K562 (cell line): ENCODE results near the gene BBOX1. TPM values are rescaled to one million over a fixed set of nuclear protein-coding genes. Genes with fewer than 3 reads are reported as not detected.

Experiments used
- ATAC-seq: fragments of 200-7000 bp; cut with Tn5 transposase; 3 replicates; pipeline ENCODE4 v1.9.1; 2020; ENCODE audit warnings: moderate library complexity
- BruUV-seq: library from RNA; stranded (reverse); fragments of 400-500 nt; replicated peaks from 2 replicates; lab custom pipeline; 2021; lab: Mats Ljungman, UMichigan
- CTCF ChIA-PET: fragments of 300-600 bp; formaldehyde crosslinking; extraction: SDS; loops from one replicate; lab custom pipeline; 2021; ENCODE audit warnings: low intra/inter-chr PET ratio; lab: Yijun Ruan, JAX
- POLR2A ChIA-PET: fragments of 300-600, 350-650 bp; sonication (Branson Sonifier 250); formaldehyde crosslinking; extraction: SDS; loops from one replicate; lab custom pipeline; 2021; ENCODE audit warnings: antibody characterized with exemption, inconsistent platforms; lab: Yijun Ruan, JAX
- DNase-seq, 4 experiments: peaks; one replicate each; pipeline versions ENCODE4 v3.0.0 to v3.0.0-alpha.2; 2011 to 2018; ENCODE audit warnings: low spot score in 3 of 4, mixed read lengths in 3 of 4; ENCODE audit errors: extremely low read depth in 1 of 4
- FAIRE-seq: peaks from 2 replicates; lab custom pipeline; 2011; peaks lifted over from hg19 to GRCh38; lab: Jason Lieb, UNC
- H2AFZ ChIP-seq: 2 replicates; pipeline ENCODE4 v1.6.0; 2011; ENCODE audit warnings: low read depth, low read length, control low read depth, inconsistent platforms
- H3K27ac ChIP-seq: fragments of 200-600 bp; 3 replicates; pipeline ENCODE4 v1.8.0; 2011; ENCODE audit warnings: low read depth, mild to moderate bottlenecking, control low read depth, inconsistent platforms, low read length, moderate library complexity, mixed read lengths; ENCODE audit errors: extremely low read depth
- H3K27me3 ChIP-seq, 2 experiments: fragments of 300-600 bp in 1 of 2; 2 replicates in 1 of 2; 3 replicates in 1 of 2; pipeline versions ENCODE4 v1.6.0 to v1.8.0; 2011; ENCODE audit warnings: inconsistent platforms in 2 of 2, low read length in 2 of 2, mild to moderate bottlenecking in 1 of 2, mixed read lengths in 1 of 2, moderate library complexity in 1 of 2; ENCODE audit not compliant: control insufficient read depth in 2 of 2, insufficient read depth in 2 of 2
- H3K36me3 ChIP-seq: fragments of 300-600 bp; 3 replicates; pipeline ENCODE4 v1.8.0; 2011; ENCODE audit warnings: mild to moderate bottlenecking, low read length, inconsistent platforms; ENCODE audit not compliant: control insufficient read depth, insufficient read depth
- H3K4me1 ChIP-seq, 2 experiments: fragments of 200-600 bp in 1 of 2; replicated peaks in 1 of 2; 2 replicates in 1 of 2; 3 replicates in 1 of 2; pipeline versions ENCODE4 v1.5.1 to v1.8.0; 2011; ENCODE audit warnings: inconsistent platforms in 2 of 2, low read length in 2 of 2, mild to moderate bottlenecking in 1 of 2, mixed read lengths in 1 of 2, moderate library complexity in 1 of 2; ENCODE audit not compliant: control insufficient read depth in 2 of 2, insufficient read depth in 2 of 2
- H3K4me2 ChIP-seq: 2 replicates; pipeline ENCODE4 v1.6.1; 2011; ENCODE audit warnings: low read length, control low read depth, inconsistent platforms, mixed read lengths; ENCODE audit not compliant: insufficient read depth
- H3K4me3 ChIP-seq: fragments of 200-600 bp; sonication (generic), shearing (Covaris generic); 2 replicates; pipeline ENCODE4 v1.5.1; 2016; ENCODE audit warnings: control low read depth, inconsistent platforms
- H3K79me2 ChIP-seq: fragments of 200-600 bp; 3 replicates; pipeline ENCODE4 v1.8.0; 2011; ENCODE audit warnings: low read length, inconsistent platforms; ENCODE audit not compliant: control insufficient read depth, insufficient read depth
- H3K9ac ChIP-seq, 2 experiments: 2 replicates each; pipeline versions ENCODE4 v1.6.0 to v1.6.1; 2011; ENCODE audit warnings: low read depth in 2 of 2, low read length in 2 of 2, control low read depth in 1 of 2, inconsistent platforms in 1 of 2, mild to moderate bottlenecking in 1 of 2, mixed read lengths in 1 of 2; ENCODE audit not compliant: insufficient read depth in 1 of 2
- H3K9me1 ChIP-seq: one replicate; pipeline ENCODE4 v1.6.0; 2011; ENCODE audit warnings: inconsistent platforms, mild to moderate bottlenecking, low read length, moderate library complexity; ENCODE audit not compliant: control insufficient read depth, insufficient read depth
- H3K9me3 ChIP-seq: replicated peaks from 2 replicates; pipeline ENCODE4 v1.5.1; 2011; ENCODE audit warnings: low read depth, low read length, inconsistent platforms; ENCODE audit not compliant: control insufficient read depth, insufficient read depth
- H4K20me1 ChIP-seq: replicated peaks from 2 replicates; pipeline ENCODE4 v1.6.1; 2011; ENCODE audit warnings: low read length, inconsistent platforms, mixed read lengths; ENCODE audit not compliant: control insufficient read depth, insufficient read depth
- E2F5 ChIP-seq: sonication (generic); formaldehyde crosslinking; IDR thresholded peaks from 2 replicates; pipeline ENCODE4 v1.8.0; 2022; ENCODE audit warnings: mild to moderate bottlenecking, missing genetic modification reagents
- EWSR1 ChIP-seq: fragments of 450-650 bp; IDR thresholded peaks from 2 replicates; pipeline ENCODE4 v1.6.1; 2018; ENCODE audit warnings: borderline replicate concordance, mild to moderate bottlenecking, low read depth, moderate library complexity; ENCODE audit not compliant: partially characterized antibody
- GTF2A2 ChIP-seq: IDR thresholded peaks from 2 replicates; pipeline ENCODE4 v1.6.1; 2016; ENCODE audit warnings: mild to moderate bottlenecking, missing genetic modification characterization, missing compliant biosample characterization
- HBP1 ChIP-seq: fragments of 450-650 bp; formaldehyde crosslinking; IDR thresholded peaks from 2 replicates; pipeline ENCODE4 v1.4.0; 2022; ENCODE audit warnings: missing genetic modification characterization
- NFE2 ChIP-seq: IDR thresholded peaks from 2 replicates; pipeline ENCODE4 v1.6.1; 2014; ENCODE audit warnings: antibody characterized with exemption, low read depth
- SAP30 ChIP-seq: fragments of 200-600 bp; sonication (generic); IDR thresholded peaks from 2 replicates; pipeline ENCODE4 v1.6.1; 2012; ENCODE audit warnings: borderline replicate concordance, low read depth, mild to moderate bottlenecking, moderate library complexity, low read length, control low read depth, inconsistent platforms; ENCODE audit not compliant: insufficient read depth, poor library complexity, severe bottlenecking
- SRSF9 ChIP-seq: fragments of 200-400 bp; formaldehyde crosslinking; IDR thresholded peaks from 2 replicates; pipeline ENCODE4 v1.6.1; 2017; ENCODE audit warnings: low read depth, low read length, borderline replicate concordance
- TAF7 ChIP-seq: fragments of 450-650 bp; IDR thresholded peaks from 2 replicates; pipeline ENCODE4 v1.6.1; 2016; ENCODE audit warnings: missing genetic modification characterization, missing compliant biosample characterization
- U2AF1 ChIP-seq: fragments of 200-400 bp; formaldehyde crosslinking; optimal IDR thresholded peaks from 2 replicates; pipeline ENCODE3; 2017; ENCODE audit warnings: mild to moderate bottlenecking, low read depth, low read length, moderate library complexity
- ZNF165 ChIP-seq: fragments of 250-450 bp; sonication (Bioruptor Pico); IDR thresholded peaks from 2 replicates; pipeline ENCODE4 v1.4.0; 2020; ENCODE audit warnings: borderline replicate concordance
- ZNF785 ChIP-seq: fragments of 250-450 bp; sonication (Bioruptor Pico); IDR thresholded peaks from 2 replicates; pipeline ENCODE4 v1.4.0; 2020; ENCODE audit warnings: mild to moderate bottlenecking
- ZSCAN32 ChIP-seq: fragments of 450-650 bp; formaldehyde crosslinking; IDR thresholded peaks from 2 replicates; pipeline ENCODE4 v1.4.0; 2020; ENCODE audit warnings: mild to moderate bottlenecking, moderate library complexity
- WGBS: fragments of 100-300 bp; shearing (Covaris generic); methylation state at CpG from one replicate; pipeline ENCODE4 v1.1.6; 2016; ENCODE audit warnings: low coverage, mixed read lengths; ENCODE audit not compliant: insufficient coverage; ENCODE audit errors: missing lambda C conversion rate; 5-methylcytosine and 5-hydroxymethylcytosine counted together
- in situ Hi-C: fragments of 300-500 bp; cut with MboI; formaldehyde crosslinking; loops from 4 replicates; pipeline ENCODE4 v1.15.0; 2018; ENCODE audit warnings: inconsistent platforms, mixed read lengths
- intact Hi-C: fragments of 100-400 bp; cut with micrococcal nuclease; formaldehyde crosslinking; loops from 2 replicates; pipeline ENCODE4 v1.14.2; 2022
- polyA plus RNA-seq, 8 experiments: library from polyadenylated mRNA; depleted of rRNA in 4 of 8; stranded (reverse) in 5 of 8; unstranded in 3 of 8; fragments of >200 nt; fragmentation: Nextera tagmentation in 2 of 8; fragmentation: Illumina TruSeq in 1 of 8; extraction: Ambion mirVana in 2 of 8; extraction: Trizol in 1 of 8; gene quantifications; 2 replicates each; pipeline versions ENCODE4 v1.2.1 to v1.2.3, GENCODE V29; 2011 to 2014; ENCODE audit warnings: inconsistent platforms in 1 of 8, missing spikeins in 1 of 8
- total RNA-seq, 7 experiments: library from RNA; depleted of rRNA in 6 of 7; stranded (reverse); fragments of >200 nt in 6 of 7; fragmentation: Illumina TruSeq in 2 of 7; extraction: Trizol in 2 of 7; gene quantifications; 2 replicates each; pipeline versions ENCODE4 v1.2.1 to v1.2.3, GENCODE V29; 2011 to 2021; ENCODE audit warnings: low replicate concordance in 1 of 7

The BBOX1 gene
- total and polyA plus RNA-seq, 9 of the 15 experiments (the other 6 are each of a cell fraction or from before 2014, with no cell fraction given) = not detected

GRCh38 chr11:27095887-27096286 is 55.3 kb downstream of the BBOX1 start (continued):
- TF ChIP-seq SAP30 = no peak
- no peak for TF ChIP-seq SRSF9
- TF ChIP-seq GTF2A2 (tag) = no peak
- TF ChIP-seq E2F5 = no peak
- TF ChIP-seq TAF7 (tag) = no peak
- TF ChIP-seq EWSR1 = no peak
- no peak for TF ChIP-seq HBP1 (CRISPR knock-in tag)
- no peak for TF ChIP-seq U2AF1
- no peak for TF ChIP-seq NFE2

GRCh38 chr11:27097551-27097950 is 56.9 kb downstream of the BBOX1 start:
- in situ Hi-C loops = no loop called here
- FAIRE-seq = no peak

More at GRCh38 chr11:27097551-27097950, 56.9 kb downstream of the BBOX1 start:
- TF ChIP-seq ZNF165 (CRISPR knock-in tag) (no peak), ZNF785 (CRISPR knock-in tag) (no peak), ZSCAN32 (CRISPR knock-in tag) (no peak)
- Histone ChIP-seq H3K79me2 (no peaks in the 10 kb centered on the region), H3K27me3 (no peaks in the 10 kb centered on the region), H3K4me1 (no peaks in the 10 kb centered on the region), H3K4me2 (no peak overlapping the region), H3K27ac (no peak overlapping the region), H2AFZ (no peak overlapping the region), H3K9ac (no peak overlapping the region), H3K4me3 (no peak overlapping the region), H3K36me3 (no peaks in the 10 kb centered on the region), H3K9me1 (no peaks in the 10 kb centered on the region), H3K9me3 (no peaks in the 10 kb centered on the region), H4K20me1 (no peaks in the 10 kb centered on the region)
- ChIA-PET CTCF (no interaction called here), POLR2A (no interaction called here)
- WGBS = 3% methylated on average over 4 of the region's 4 CpGs
- ATAC-seq = no peak
- intact Hi-C loops = no loop called here
- DNase-seq = no peak
- BruUV-seq = no TSS peak
